ENCODE measurements around the gene FAM222A.

The FAM222A gene

GRCh38 chr12:109722022-109722720 is 8.5 kb downstream of the FAM222A start:
- no peak overlapping the region for H3K4me3 ChIP-seq (ENCODE audit: low read depth, low read length)
- DNase-seq (ENCODE audit: low read depth), result no peak

DNA sequence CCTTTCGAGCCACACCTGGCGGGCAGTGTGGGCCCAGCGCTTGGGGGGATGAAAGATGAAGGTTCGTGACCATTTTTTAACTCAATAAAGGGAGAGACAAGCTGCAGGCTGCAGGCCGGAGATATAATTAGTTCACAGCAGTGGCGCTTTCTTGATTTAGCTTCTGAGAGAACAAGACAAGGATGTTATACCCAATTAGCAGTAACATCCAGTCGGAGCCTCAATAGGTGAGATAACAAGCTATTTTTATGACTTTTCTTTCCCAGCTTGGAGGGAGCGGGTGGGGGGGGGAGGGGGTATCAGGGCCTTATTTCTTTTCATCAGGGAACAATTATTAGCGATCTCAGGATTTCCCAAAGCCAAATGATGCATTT is 9.1 kb downstream of the FAM222A start:
- DNase-seq (ENCODE audit: low read depth), result no peak

DNA sequence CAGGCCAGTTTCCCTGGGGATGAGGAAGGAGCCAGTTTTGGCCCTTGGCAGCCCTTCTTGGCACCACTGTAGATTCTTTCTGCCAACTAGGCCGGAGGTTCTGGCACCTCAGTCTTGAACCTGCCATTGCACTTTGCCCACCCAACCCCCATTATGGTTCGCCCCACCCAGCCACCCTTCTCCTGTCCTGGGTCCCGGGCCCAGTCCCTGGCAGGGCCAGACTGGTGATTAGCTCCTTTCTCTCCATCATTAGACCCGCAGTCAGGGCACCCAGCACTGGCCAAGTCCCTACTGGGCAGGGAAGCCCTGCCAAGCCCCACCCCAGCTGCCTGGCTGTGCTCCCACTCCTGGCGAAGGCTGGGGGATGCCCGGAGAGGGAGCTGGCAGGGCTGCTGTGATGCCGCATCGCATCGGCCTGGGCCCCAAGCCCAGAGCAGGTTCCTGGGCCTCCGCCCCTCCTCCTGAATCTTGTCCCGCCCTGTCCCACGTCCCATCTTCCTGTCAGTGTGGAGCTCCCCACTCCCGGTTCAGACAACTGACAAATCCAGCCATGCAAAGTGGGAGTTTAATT is 9.8 kb downstream of the FAM222A start:
- H3K4me3 ChIP-seq (ENCODE audit: low read depth, low read length), result no peak overlapping the region
- no peak for DNase-seq (ENCODE audit: low read depth)

More for the DNA sequence above, 9.1 kb downstream of the FAM222A start:
- H3K4me3 ChIP-seq (ENCODE audit: low read depth, low read length), result no peak overlapping the region

DNA sequence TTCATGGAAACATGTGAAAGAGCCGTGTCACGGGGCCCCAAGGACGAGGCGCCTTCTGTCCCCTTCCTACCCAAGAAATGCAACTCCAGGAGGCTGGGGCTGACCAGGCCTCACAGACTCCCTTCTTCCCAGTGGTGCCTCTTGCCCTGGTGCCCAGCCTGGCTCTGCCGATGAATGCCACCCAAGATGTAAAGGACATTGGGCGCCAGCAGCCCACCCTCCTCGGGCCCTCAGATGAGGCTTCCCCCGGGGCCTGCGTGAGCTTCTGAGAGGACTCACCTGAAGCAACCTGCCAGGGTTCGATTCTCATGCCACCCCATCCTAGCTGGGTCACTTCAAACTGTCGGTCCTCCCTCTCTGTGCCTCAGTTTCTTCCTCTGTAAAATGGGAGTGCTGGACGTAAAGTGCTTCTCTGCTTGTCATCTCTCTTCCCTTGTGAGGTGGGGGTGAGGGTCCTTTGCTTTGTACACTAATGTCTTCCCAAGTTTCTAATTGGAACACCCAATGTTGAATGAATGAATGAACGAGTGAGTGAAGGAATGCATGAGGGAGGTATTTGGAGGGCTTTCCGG is 10.8 kb downstream of the FAM222A start:
- H3K4me3 ChIP-seq (ENCODE audit: low read depth, low read length), result no peak overlapping the region
- DNase-seq (ENCODE audit: low read depth), result no peak

- no peak for DNase-seq (ENCODE audit: low read depth)
- no peak overlapping the region for H3K4me3 ChIP-seq (ENCODE audit: low read depth, low read length)
These were observed 11.9 kb downstream of the FAM222A start for GRCh38 chr12:109725321-109726105.

GRCh38 chr12:109726106-109726497 is 12.5 kb downstream of the FAM222A start:
- no peak for DNase-seq (ENCODE audit: low read depth)
- H3K4me3 ChIP-seq (ENCODE audit: low read depth, low read length), result no peak overlapping the region

- no peak overlapping the region for H3K4me3 ChIP-seq (ENCODE audit: low read depth, low read length)
- DNase-seq (ENCODE audit: low read depth), result no peak
These were observed 12.9 kb downstream of the FAM222A start for GRCh38 chr12:109726511-109727038.

DNA sequence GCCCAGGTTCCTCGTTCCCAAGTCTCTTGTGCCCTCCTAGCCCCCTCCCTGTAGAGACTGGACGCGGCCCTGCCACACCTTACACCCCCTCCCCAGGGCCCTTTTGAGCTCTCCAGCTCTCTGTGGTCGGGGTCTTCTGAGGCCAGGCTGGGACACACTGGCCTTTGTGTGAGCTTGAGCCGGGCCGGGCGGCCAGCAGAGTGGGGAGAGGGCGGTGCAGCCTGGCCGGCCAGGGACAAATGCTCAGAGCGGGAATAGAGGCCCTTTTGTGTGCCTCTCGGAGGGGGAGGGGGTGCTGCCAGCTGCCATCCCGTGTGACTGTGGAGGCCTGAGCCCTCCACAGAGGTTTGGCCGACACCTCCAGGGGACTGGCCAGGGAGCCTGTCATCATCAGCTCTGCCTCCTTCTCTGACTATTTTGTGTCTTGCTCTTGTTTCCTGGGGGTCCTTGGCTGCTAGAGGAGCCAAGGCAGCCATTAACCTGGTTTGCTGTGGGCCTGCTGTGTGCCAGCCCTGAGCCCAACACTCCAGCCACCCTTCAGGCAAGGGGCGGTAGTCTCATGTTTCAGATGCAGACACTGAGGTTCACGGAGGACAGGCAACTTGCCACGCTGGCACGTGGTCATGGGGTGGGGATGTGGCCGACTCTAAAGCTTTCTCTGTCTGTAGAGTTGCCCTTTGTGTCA is 13.6 kb downstream of the FAM222A start:
- no peak overlapping the region for H3K4me3 ChIP-seq (ENCODE audit: low read depth, low read length)
- no peak for DNase-seq (ENCODE audit: low read depth)

DNA sequence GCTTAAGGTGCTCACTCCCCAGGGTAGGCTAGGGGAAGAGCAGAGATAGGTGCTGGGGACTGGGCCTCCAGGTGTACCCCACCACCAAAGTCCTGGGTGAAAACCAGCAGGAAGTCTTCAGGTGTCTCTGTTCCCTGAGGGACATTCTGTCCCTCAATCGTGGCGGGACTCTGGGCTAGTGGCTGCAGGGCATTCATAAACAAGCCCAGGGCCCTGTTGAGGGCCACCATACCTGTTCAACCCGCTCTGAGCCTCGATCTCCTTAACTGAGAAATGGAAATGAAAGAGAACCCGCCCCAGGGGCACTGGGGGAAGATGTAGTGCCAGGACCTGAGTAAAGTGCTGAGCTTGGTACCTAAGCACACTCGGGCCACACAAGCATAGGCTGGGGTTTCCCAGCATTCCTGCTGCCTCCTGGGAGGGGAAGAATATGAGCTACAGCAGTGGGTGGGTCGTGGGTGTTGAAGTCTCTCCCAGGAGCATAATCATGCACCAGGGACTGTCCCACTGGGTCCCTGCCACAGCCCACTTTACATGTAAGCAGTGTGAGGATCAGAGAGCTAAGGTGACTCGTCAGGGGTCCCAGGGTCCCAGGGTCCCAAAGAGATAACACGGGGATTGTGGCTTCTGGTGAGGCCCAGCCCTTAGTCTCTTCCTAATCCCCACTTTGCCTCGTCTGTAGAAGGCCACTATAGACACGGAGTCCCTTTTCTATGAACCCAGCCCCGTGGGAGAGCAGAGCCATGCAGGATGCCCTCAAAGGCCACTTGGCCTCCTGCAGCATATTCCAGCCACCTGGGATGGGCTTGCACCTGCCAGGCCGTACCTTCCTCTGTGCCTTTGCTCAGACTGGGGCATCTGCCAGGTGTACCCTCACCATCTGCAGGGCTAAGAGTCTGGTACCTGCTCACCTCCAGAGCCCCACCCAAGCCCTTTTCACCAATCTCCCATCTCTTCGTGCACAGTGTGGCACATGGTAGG is 14.4 kb downstream of the FAM222A start:
- no peak overlapping the region for H3K4me3 ChIP-seq (ENCODE audit: low read depth, low read length)
- no peak for DNase-seq (ENCODE audit: low read depth)

GRCh38 chr12:109728921-109729320 is 15.3 kb downstream of the FAM222A start:
- H3K4me3 ChIP-seq (ENCODE audit: low read depth, low read length), result no peak overlapping the region
- no peak for DNase-seq (ENCODE audit: low read depth)

GRCh38 chr12:109729371-109729781 is 15.8 kb downstream of the FAM222A start:
- H3K4me3 ChIP-seq (ENCODE audit: low read depth, low read length), result no peak overlapping the region
- DNase-seq (ENCODE audit: low read depth), result no peak

- H3K4me3 ChIP-seq (ENCODE audit: low read depth, low read length), result no peak overlapping the region
- no peak for DNase-seq (ENCODE audit: low read depth)
These were observed 16.2 kb downstream of the FAM222A start for GRCh38 chr12:109729801-109730200.

- no peak for DNase-seq (ENCODE audit: low read depth)
- H3K4me3 ChIP-seq (ENCODE audit: low read depth, low read length), result no peak overlapping the region
These were observed 16.9 kb downstream of the FAM222A start for GRCh38 chr12:109730306-109731145.

DNA sequence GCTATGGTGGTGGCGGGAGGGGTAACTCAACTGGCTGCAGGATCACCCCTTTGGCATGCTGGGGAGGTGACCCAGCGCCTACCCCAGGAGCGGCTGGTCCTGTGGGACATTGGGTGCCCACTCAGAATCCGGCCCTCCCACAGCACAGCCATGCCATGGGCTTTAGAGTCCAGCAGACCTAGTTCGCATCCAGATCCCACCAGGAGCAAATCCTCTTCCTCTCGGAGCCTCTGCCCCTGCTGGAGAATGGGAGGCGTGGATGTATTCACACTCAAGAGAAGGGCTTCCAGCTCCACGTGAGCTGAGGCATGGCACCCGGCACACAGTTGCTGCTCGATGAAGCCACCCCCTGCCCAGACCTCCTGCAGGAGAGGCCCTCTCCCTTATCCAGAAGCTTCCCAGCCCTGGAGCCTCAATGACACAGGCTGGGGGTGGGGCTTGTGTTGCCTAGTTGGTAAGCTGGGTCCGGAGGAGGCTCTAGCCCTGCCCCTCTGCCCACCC is 17.7 kb downstream of the FAM222A start:
- H3K4me3 ChIP-seq (ENCODE audit: low read depth, low read length), result no peak overlapping the region
- no peak for DNase-seq (ENCODE audit: low read depth)

DNA sequence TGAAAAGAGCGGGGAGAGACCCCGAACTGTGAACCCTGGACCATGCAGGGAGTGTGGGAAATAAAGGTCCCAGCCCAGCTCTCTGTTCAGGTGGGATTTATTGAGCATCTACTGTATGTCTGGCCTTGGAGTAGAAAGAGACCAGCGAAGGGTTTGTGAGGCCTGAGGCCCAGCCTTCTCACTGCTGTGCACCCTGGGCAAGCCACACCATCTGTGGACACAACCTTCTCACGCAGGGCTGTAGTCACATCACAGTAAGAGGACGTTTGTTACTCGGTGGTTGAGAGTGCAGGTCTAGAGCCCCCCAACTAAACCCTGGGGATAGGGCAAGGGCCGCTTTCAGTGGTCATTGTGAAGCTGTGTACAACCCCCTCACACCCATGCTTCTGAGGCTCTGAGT is 18.2 kb downstream of the FAM222A start:
- no peak for DNase-seq (ENCODE audit: low read depth)
- H3K4me3 ChIP-seq (ENCODE audit: low read depth, low read length), result no peak overlapping the region

DNA sequence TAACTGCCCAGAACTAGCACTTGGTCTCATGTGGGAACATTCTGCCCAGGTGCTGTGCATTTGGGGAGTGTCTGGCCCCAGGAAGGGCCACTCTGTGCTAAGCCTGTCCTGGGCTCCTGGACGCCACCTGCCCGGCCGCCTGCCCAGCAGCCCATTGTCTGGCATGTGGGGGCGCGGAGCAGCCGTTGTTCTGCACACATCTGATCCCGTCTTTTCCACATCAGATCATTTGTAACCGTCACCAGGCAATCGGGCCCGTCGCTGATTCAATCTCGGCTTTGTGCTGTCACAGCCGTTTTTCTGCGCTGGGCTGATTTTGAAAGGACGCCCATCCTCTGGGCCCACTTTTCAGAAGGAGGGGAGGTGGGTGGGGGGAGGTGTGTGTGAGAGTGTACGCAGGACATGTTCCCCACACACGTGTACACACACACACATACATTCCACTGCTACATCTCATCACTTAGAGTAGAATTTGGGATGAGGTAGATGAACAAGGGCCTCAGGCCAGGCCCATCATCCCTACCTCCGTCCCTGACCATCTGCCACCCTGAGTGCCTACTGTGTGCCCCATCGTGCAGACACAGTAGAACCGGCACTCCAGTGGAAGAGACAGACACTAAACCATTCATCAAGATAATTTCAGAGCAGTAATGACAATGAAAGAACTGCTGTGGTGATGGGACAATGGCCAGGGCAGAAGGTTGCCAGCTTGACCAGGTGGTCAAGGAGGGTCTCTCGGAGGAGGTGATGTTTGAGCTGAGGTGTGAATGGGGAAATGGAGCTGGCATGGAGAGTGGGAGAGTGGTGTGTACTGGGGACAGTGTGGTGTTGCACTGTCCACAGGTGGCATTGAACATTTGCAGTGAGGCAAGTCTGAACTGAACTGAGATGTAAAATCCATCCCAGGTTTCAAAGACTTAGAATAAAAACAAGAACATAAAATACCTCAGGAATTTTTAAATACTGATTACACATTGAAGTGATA is 19.0 kb downstream of the FAM222A start:
- no peak overlapping the region for H3K4me3 ChIP-seq (ENCODE audit: low read depth, low read length)
- DNase-seq (ENCODE audit: low read depth), result no peak
